ENCODE data around the gene MYO18A.
"Not testable (repeated sequence)": the region's sequence is repeated elsewhere in the genome, so short reads cannot be mapped to it uniquely, and the experiment has no call there.

Gene MYO18A

GRCh38 chr17:29099527-29099926 lies 80.7 kb downstream of the MYO18A start:
- Histone ChIP-seq H3K9me3 (ENCODE audit: control insufficient read depth, insufficient read depth, low read depth, low read length) (no peaks in the 10 kb centered on the region), H3K4me1 (ENCODE audit: control insufficient read depth, insufficient read depth, low read length) (peaks cover 29% of the 10 kb centered on the region), H3K4me3 (ENCODE audit: low read depth, low read length) (no peak overlapping the region), H3K36me3 (ENCODE audit: control insufficient read depth, insufficient read depth, low read length) (peaks cover 56% of the 10 kb centered on the region), H3K27me3 (ENCODE audit: control insufficient read depth, insufficient read depth, low read length) (no peaks in the 10 kb centered on the region), H3K9ac (ENCODE audit: low read length) (no peak overlapping the region), H3K27ac (ENCODE audit: low read depth, low read length) (0 out of 2 replicates have a peak overlapping the region, but pooled peaks have one; percentile 43)

GRCh38 chr17:29096094-29096493 lies 84.1 kb downstream of the MYO18A start:
- H3K4me1 ChIP-seq (ENCODE audit: control insufficient read depth, insufficient read depth, low read length): peaks cover 25% of the 10 kb centered on the region
- no peak overlapping the region for H3K27ac ChIP-seq (ENCODE audit: low read depth, low read length)
- no peaks in the 10 kb centered on the region for H3K27me3 ChIP-seq (ENCODE audit: control insufficient read depth, insufficient read depth, low read length)
- no peak overlapping the region for H3K9ac ChIP-seq (ENCODE audit: low read length)
- no peak overlapping the region for H3K4me3 ChIP-seq (ENCODE audit: low read depth, low read length)
- H3K36me3 ChIP-seq (ENCODE audit: control insufficient read depth, insufficient read depth, low read length): peaks cover 76% of the 10 kb centered on the region
- H3K9me3 ChIP-seq (ENCODE audit: control insufficient read depth, insufficient read depth, low read depth, low read length): no peaks in the 10 kb centered on the region

- peaks cover 21% of the 10 kb centered on the region for H3K4me1 ChIP-seq (ENCODE audit: control insufficient read depth, insufficient read depth, low read length)
- H3K27me3 ChIP-seq (ENCODE audit: control insufficient read depth, insufficient read depth, low read length): no peaks in the 10 kb centered on the region
- H3K27ac ChIP-seq (ENCODE audit: low read depth, low read length): no peak overlapping the region
- no peak overlapping the region for H3K4me3 ChIP-seq (ENCODE audit: low read depth, low read length)
- H3K36me3 ChIP-seq (ENCODE audit: control insufficient read depth, insufficient read depth, low read length): peaks cover 81% of the 10 kb centered on the region
- H3K9me3 ChIP-seq (ENCODE audit: control insufficient read depth, insufficient read depth, low read depth, low read length): no peaks in the 10 kb centered on the region
- no peak overlapping the region for H3K9ac ChIP-seq (ENCODE audit: low read length)
Measured at GRCh38 chr17:29095439-29095838, 84.8 kb downstream of the MYO18A start.

- peaks cover 9% of the 10 kb centered on the region; the same call in 1 of the 2 replicates for H3K4me1 ChIP-seq (ENCODE audit: control insufficient read depth, insufficient read depth, low read length)
- H3K9ac ChIP-seq (ENCODE audit: low read length): no peak overlapping the region
- H3K27me3 ChIP-seq (ENCODE audit: control insufficient read depth, insufficient read depth, low read length): no peaks in the 10 kb centered on the region
- no peaks in the 10 kb centered on the region for H3K9me3 ChIP-seq (ENCODE audit: control insufficient read depth, insufficient read depth, low read depth, low read length)
- peaks cover 92% of the 10 kb centered on the region for H3K36me3 ChIP-seq (ENCODE audit: control insufficient read depth, insufficient read depth, low read length)
- no peak overlapping the region for H3K27ac ChIP-seq (ENCODE audit: low read depth, low read length)
- H3K4me3 ChIP-seq (ENCODE audit: low read depth, low read length): no peak overlapping the region
Measured at GRCh38 chr17:29094101-29094708, 86.0 kb downstream of the MYO18A start.

GRCh38 chr17:29093090-29093871 lies 86.9 kb downstream of the MYO18A start:
- H3K4me3 ChIP-seq (ENCODE audit: low read depth, low read length): no peak overlapping the region
- H3K27ac ChIP-seq (ENCODE audit: low read depth, low read length): no peak overlapping the region
- H3K9me3 ChIP-seq (ENCODE audit: control insufficient read depth, insufficient read depth, low read depth, low read length): no peaks in the 10 kb centered on the region
- H3K27me3 ChIP-seq (ENCODE audit: control insufficient read depth, insufficient read depth, low read length): no peaks in the 10 kb centered on the region
- H3K9ac ChIP-seq (ENCODE audit: low read length): no peak overlapping the region
- peaks cover 84% of the 10 kb centered on the region for H3K36me3 ChIP-seq (ENCODE audit: control insufficient read depth, insufficient read depth, low read length)
- peaks cover 5% of the 10 kb centered on the region; the same call in 1 of the 2 replicates for H3K4me1 ChIP-seq (ENCODE audit: control insufficient read depth, insufficient read depth, low read length)

- Histone ChIP-seq H3K4me3 (ENCODE audit: low read depth, low read length) (no peak overlapping the region), H3K36me3 (ENCODE audit: control insufficient read depth, insufficient read depth, low read length) (peaks cover 72% of the 10 kb centered on the region)
Measured at GRCh38 chr17:29091606-29092289, 88.5 kb downstream of the MYO18A start.

GRCh38 chr17:29090750-29091605 lies 89.2 kb downstream of the MYO18A start:
- peaks cover 15% of the 10 kb centered on the region for H3K4me1 ChIP-seq (ENCODE audit: control insufficient read depth, insufficient read depth, low read length)
- no peak overlapping the region for H3K4me3 ChIP-seq (ENCODE audit: low read depth, low read length)
- no peaks in the 10 kb centered on the region for H3K9me3 ChIP-seq (ENCODE audit: control insufficient read depth, insufficient read depth, low read depth, low read length)
- no peak overlapping the region for H3K9ac ChIP-seq (ENCODE audit: low read length)
- no peak overlapping the region for H3K27ac ChIP-seq (ENCODE audit: low read depth, low read length)
- H3K27me3 ChIP-seq (ENCODE audit: control insufficient read depth, insufficient read depth, low read length): no peaks in the 10 kb centered on the region
- peaks cover 72% of the 10 kb centered on the region for H3K36me3 ChIP-seq (ENCODE audit: control insufficient read depth, insufficient read depth, low read length)

More at GRCh38 chr17:29091606-29092289, 88.5 kb downstream of the MYO18A start:
- no peaks in the 10 kb centered on the region for H3K9me3 ChIP-seq (ENCODE audit: control insufficient read depth, insufficient read depth, low read depth, low read length)
- no peak overlapping the region for H3K9ac ChIP-seq (ENCODE audit: low read length)
- H3K27me3 ChIP-seq (ENCODE audit: control insufficient read depth, insufficient read depth, low read length): no peaks in the 10 kb centered on the region
- H3K4me1 ChIP-seq (ENCODE audit: control insufficient read depth, insufficient read depth, low read length): peaks cover 15% of the 10 kb centered on the region
- no peak overlapping the region for H3K27ac ChIP-seq (ENCODE audit: low read depth, low read length)

GRCh38 chr17:29090108-29090507 lies 90.1 kb downstream of the MYO18A start:
- H3K9me3 ChIP-seq (ENCODE audit: control insufficient read depth, insufficient read depth, low read depth, low read length): no peaks in the 10 kb centered on the region
- peaks cover 19% of the 10 kb centered on the region for H3K4me1 ChIP-seq (ENCODE audit: control insufficient read depth, insufficient read depth, low read length)
- no peak overlapping the region for H3K9ac ChIP-seq (ENCODE audit: low read length)
- no peak overlapping the region for H3K4me3 ChIP-seq (ENCODE audit: low read depth, low read length)
- H3K27me3 ChIP-seq (ENCODE audit: control insufficient read depth, insufficient read depth, low read length): no peaks in the 10 kb centered on the region
- peaks cover 71% of the 10 kb centered on the region for H3K36me3 ChIP-seq (ENCODE audit: control insufficient read depth, insufficient read depth, low read length)
- H3K27ac ChIP-seq (ENCODE audit: low read depth, low read length): no peak overlapping the region

GRCh38 chr17:29089601-29090044 lies 90.6 kb downstream of the MYO18A start:
- Histone ChIP-seq H3K4me1 (ENCODE audit: control insufficient read depth, insufficient read depth, low read length) (peaks cover 24% of the 10 kb centered on the region), H3K4me3 (ENCODE audit: low read depth, low read length) (no peak overlapping the region), H3K27me3 (ENCODE audit: control insufficient read depth, insufficient read depth, low read length) (no peaks in the 10 kb centered on the region), H3K27ac (ENCODE audit: low read depth, low read length) (no peak overlapping the region), H3K36me3 (ENCODE audit: control insufficient read depth, insufficient read depth, low read length) (peaks cover 66% of the 10 kb centered on the region), H3K9me3 (ENCODE audit: control insufficient read depth, insufficient read depth, low read depth, low read length) (no peaks in the 10 kb centered on the region), H3K9ac (ENCODE audit: low read length) (no peak overlapping the region)

- H3K4me1 ChIP-seq (ENCODE audit: control insufficient read depth, insufficient read depth, low read length): peaks cover 31% of the 10 kb centered on the region
- not testable (repeated sequence) for H3K27me3 ChIP-seq (ENCODE audit: control insufficient read depth, insufficient read depth, low read length); H3K4me3 ChIP-seq (ENCODE audit: low read depth, low read length); H3K9ac ChIP-seq (ENCODE audit: low read length); H3K9me3 ChIP-seq (ENCODE audit: control insufficient read depth, insufficient read depth, low read depth, low read length); H3K27ac ChIP-seq (ENCODE audit: low read depth, low read length)
- peaks cover 60% of the 10 kb centered on the region for H3K36me3 ChIP-seq (ENCODE audit: control insufficient read depth, insufficient read depth, low read length)
Measured at GRCh38 chr17:29088782-29089181, 91.4 kb downstream of the MYO18A start.
